Activated gamma-delta T cell treated with anti-CD3 and anti-CD28 coated beads, Interleukin-2, amount 50 U/mL, for 16 hours (primary cell): ENCODE results near the gene PACSIN2.
"Not testable (repeated sequence)": the region's sequence is repeated elsewhere in the genome, so short reads cannot be mapped to it uniquely, and the experiment has no call there.

Experiments used
- DNase-seq: peaks from one replicate; pipeline ENCODE4 v3.0.0-alpha.2; 2020; ENCODE audit warnings: low read depth

PACSIN2 gene

DNA sequence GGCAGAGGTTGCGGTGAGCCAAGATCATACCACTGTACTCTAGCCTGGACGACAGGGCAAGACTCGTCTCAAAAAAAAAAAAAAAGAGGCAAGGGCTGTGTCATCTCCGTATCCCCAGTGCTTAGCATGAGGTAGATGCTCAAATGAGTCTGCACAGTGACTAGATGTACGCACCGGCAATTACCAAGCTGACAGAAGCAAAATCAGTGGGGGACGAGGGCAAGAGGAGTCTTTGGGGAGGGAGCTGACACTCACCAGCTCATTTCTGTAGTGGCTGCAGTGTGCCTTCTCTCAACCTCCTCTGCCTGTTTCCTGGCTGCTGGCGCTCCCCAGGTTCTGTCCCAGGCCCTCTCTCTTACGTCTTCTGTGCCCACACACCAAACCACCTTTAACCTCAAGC, 69.9 kb downstream of the PACSIN2 start:
- DNase-seq, result no peak

DNA sequence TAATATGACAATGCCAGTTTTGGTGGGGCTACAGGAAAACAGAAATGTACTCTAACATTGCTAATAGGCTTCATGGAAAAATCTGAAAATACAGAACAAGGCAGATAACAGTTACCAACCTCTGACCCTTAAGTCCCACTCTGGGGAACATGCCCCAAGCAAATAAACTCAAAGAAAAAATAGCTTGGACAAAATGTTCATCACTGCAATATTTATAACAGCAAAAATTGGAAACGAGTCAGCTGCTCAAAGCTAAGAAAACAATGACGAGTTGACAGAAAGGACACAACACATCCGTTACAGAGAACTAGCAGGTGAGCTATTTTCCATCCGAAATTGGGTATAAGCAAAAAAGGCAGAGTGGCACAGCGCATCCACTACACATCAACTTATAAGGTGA, 70.5 kb downstream of the PACSIN2 start:
- no peak for DNase-seq

GRCh38 chr22:42943981-42944380, 71.0 kb downstream of the PACSIN2 start:
- DNase-seq, result no peak

DNA sequence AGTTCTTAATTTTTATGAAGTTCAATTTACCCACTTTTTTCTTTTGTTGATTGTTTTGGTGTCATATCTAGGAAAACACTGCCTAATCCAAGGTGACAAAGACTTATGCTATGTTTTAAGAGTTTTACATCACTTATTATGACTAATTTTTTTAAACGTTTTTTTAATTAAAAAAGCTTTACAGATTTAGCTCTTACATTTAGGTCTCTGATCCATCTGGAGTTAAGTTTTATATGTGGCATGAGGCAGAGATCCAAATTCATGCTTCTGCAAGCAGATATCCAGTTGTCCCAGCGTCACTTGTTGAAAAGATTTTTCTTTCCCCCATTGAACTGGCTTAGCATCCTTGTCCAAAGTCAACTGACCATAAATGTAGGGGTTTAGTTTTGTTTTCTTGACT, 72.6 kb downstream of the PACSIN2 start:
- no peak for DNase-seq

DNA sequence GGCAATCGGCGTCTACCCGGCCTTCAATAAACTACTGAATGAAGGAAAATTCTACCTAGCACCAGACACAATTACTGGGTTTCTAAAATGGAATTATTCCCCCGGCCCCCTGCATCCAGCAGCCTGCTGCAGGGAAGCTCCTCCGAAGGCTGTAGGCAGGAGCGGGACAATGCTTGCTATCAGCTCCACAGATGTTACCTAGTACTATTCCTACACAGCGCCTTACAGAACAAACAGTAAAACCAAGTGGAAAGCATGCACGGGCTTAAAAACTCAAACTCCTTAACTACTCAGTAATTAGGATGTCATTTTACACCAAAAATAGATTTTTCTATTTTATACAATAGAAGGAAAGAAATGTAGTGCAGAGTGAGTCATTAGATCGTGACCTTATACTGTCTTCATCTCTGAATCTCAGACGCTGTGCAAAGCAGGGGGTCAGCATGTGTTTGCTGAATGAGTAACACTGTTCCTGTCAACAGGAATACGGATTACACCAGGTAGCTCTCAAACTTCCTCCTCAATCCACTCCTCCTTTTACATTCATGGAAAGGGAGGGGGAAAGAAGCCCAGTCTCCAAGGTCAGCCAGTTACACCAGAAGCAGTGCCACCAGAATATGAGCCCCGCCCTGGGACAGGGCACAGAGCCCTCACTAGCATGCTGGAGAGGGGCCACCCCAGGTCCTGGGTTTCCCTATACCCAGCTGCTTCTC, 74.9 kb downstream of the PACSIN2 start:
- DNase-seq, result no peak

GRCh38 chr22:42939451-42939881, 75.5 kb downstream of the PACSIN2 start:
- DNase-seq, result no peak

DNA sequence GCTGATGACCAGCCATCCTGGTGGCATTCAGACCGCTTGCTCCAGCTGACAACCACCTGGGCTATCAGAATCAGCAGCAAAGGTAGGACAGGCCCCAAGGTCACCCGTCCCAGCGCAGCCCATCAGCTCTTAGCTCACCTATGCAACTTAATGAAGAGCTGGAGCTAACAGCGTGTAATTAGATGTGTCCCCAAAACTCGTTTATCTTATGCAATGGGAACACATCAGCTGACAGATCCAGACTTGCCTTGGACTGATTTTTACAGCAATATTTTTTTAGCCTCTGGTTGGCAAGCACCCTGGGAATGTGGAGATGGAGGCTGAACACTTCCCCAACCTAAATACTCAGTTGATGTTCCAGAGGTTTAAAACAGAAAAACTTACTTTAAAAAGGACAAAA, 76.0 kb downstream of the PACSIN2 start:
- DNase-seq, result no peak

GRCh38 chr22:42938449-42938848, 76.5 kb downstream of the PACSIN2 start:
- DNase-seq, result no peak

DNA sequence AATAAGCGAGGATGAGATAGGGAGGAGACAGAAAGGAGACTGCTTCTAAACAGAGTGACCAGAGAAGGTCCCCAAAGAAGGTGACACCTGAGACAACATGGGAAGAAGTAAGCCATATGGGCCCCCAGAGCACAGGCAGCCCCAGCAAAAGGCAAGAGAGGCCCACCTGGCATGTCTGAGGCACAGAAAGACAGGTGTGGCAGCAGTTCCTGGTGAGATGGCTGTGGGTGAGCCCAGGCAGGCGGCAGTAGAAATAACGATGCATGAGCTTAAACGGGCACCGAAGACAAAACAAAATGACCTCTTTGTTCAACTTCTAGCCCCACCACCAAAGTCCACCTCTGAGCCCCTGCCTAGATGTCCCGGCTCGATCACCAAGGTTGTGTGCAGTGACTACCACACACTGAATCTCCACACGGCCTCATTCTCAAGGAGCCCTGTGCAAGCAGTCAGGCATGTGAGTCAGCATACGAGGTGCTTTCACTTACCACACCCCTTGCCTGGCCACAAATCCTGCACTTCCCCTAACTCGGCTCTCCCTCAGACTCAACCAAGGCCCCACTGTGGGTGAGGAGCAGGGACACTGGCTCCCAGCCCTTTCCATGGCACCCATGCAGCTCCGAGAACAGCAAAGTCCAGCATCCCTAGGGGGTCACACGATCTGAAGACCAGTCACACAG, 77.6 kb downstream of the PACSIN2 start:
- DNase-seq, result peak; percentile 7

- DNase-seq, result not testable (repeated sequence)
Measured at GRCh38 chr22:42936680-42937079, 78.3 kb downstream of the PACSIN2 start.

DNA sequence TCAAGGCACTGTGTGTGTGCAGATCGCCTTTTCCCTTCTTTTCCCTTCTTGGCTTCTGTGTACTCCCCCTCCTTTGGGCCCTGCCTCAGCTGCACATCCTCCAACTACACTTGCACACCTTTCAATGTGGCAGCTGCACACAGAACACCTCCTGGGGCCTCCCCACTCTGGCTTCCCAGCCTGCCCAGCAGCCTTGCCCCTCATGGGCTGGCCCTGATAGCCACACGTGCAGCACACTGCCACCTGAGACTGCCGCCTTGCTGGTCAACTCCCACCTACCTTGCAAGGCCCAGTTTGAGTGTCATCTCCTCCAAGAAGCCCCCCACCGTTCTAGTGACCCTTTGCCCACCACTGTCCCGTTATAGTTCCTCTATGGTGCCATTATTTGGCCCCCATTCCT, 80.6 kb downstream of the PACSIN2 start:
- no peak for DNase-seq

- no peak for DNase-seq
Measured at GRCh38 chr22:42933485-42934091, 81.4 kb downstream of the PACSIN2 start.

- DNase-seq, result no peak
Measured at GRCh38 chr22:42932857-42933484, 82.0 kb downstream of the PACSIN2 start.

- DNase-seq, result no peak
Measured at GRCh38 chr22:42932197-42932519, 82.8 kb downstream of the PACSIN2 start.

GRCh38 chr22:42931421-42932196, 83.3 kb downstream of the PACSIN2 start:
- DNase-seq, result no peak

- DNase-seq, result no peak
Measured at GRCh38 chr22:42930810-42931420, 84.0 kb downstream of the PACSIN2 start.

- DNase-seq, result no peak
Measured at GRCh38 chr22:42929838-42930155, 85.2 kb downstream of the PACSIN2 start.

GRCh38 chr22:42928969-42929837, 85.7 kb downstream of the PACSIN2 start:
- DNase-seq, result no peak

- no peak for DNase-seq
Measured at GRCh38 chr22:42927966-42928365, 87.0 kb downstream of the PACSIN2 start.

DNA sequence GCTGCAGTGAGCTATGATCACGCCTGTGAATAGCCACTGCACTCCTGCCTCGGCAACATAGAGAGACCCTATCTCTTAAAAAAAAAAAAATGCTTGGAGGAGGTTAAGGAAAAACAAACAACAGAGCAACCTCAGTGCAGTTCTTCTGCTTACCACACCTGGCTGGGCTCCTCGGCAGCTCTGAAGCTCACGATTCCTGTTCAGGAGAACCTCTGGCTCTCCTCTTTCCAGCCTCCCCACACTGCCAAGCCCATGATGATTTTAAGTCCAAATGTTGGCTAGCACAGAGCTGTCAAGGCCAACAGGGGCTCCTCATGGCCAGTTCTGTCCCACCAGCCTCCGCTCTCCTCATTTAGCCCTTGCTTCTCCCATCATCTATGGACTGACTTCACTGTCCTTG, 88.2 kb downstream of the PACSIN2 start:
- no peak for DNase-seq

- DNase-seq, result no peak
Measured at GRCh38 chr22:42926104-42926503, 88.8 kb downstream of the PACSIN2 start.
